Upper lobe of right lung (tissue), 1 donor: ENCODE results near the gene ZBTB46. TPM values are rescaled to one million over a fixed set of nuclear protein-coding genes. Genes with fewer than 3 reads are reported as not detected.

Experiments
- ATAC-seq: fragments of 200-7000 bp; cut with Tn5 transposase; one replicate; pipeline ENCODE4 v1.9.1; 2020; ENCODE audit warnings: mild to moderate bottlenecking, moderate library complexity
- DNase-seq: peaks from one replicate; pipeline ENCODE4 v3.0.0-alpha.2; 2020
- H3K27ac ChIP-seq: fragments of 200-600 bp; one replicate; pipeline ENCODE4 v1.8.0; 2022
- H3K27me3 ChIP-seq: fragments of 200-600 bp; one replicate; pipeline ENCODE4 v1.8.0; 2022; ENCODE audit warnings: mild to moderate bottlenecking
- H3K36me3 ChIP-seq: fragments of 200-600 bp; one replicate; pipeline ENCODE4 v1.8.0; 2022
- H3K4me1 ChIP-seq: fragments of 200-600 bp; one replicate; pipeline ENCODE4 v1.8.0; 2022
- H3K4me3 ChIP-seq: fragments of 200-600 bp; one replicate; pipeline ENCODE4 v1.8.0; 2022; ENCODE audit warnings: mild to moderate bottlenecking
- H3K9me3 ChIP-seq: fragments of 200-600 bp; one replicate; pipeline ENCODE4 v1.8.0; 2022
- CTCF ChIP-seq: fragments of 200-600 bp; IDR thresholded peaks from one replicate; pipeline ENCODE4 v1.8.0; 2022; ENCODE audit warnings: antibody characterized with exemption
- intact Hi-C: fragments of 100-400 bp; cut with DNase I; formaldehyde crosslinking; loops from one replicate; pipeline ENCODE4 v1.11.0; 2022
- total RNA-seq: library from RNA; stranded (reverse); fragmentation: NEBNext Ultra II Directional; extraction: Animal tissue kit (Norgen Biotek cat#: 25700); gene quantifications from one replicate; pipeline ENCODE4 v1.2.1, GENCODE V29; 2021
- donor health status: DM: no; HTN: yes; CAD: no; lungs with severe emphysema.

ZBTB46 gene
- total RNA-seq, 1 donor from 2014 or later, result 19.7 TPM

DNA sequence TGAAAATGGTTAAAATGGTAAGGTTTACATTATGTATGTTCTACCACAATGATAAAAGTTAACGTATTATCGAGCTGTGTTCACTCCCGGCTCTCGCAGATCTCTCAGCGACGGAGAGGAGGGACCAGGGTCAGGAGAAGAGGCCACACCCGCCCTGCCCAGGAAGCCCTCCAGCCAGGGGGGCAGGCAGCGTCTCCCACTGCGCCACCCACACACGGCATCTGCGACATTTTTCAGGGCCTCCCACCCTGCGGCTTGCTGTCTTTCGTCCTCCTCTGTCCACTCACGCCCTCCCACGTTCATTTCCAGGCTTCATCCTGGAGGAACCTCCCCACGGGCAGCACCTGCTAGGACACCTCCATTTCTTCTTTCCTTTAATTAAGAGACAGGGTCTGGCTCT is 43.3 kb downstream of the ZBTB46 start:
- no peak for ATAC-seq
- H3K4me1 ChIP-seq, result no peaks in the 10 kb centered on the region
- no peaks in the 10 kb centered on the region for H3K27me3 ChIP-seq
- TF ChIP-seq CTCF, result no peak
- intact Hi-C loops, result no loop called here
- no peak overlapping the region for H3K27ac ChIP-seq
- DNase-seq, result no peak
- no peaks in the 10 kb centered on the region for H3K9me3 ChIP-seq
- H3K4me3 ChIP-seq, result no peak overlapping the region
- peaks cover 17% of the 10 kb centered on the region for H3K36me3 ChIP-seq

GRCh38 chr20:63787302-63787701 is 43.8 kb downstream of the ZBTB46 start:
- Histone ChIP-seq H3K27ac (no peak overlapping the region), H3K9me3 (no peaks in the 10 kb centered on the region), H3K4me3 (no peak overlapping the region), H3K4me1 (no peaks in the 10 kb centered on the region), H3K36me3 (peaks cover 17% of the 10 kb centered on the region), H3K27me3 (no peaks in the 10 kb centered on the region)
- DNase-seq (no peak), ATAC-seq (no peak)
- TF ChIP-seq CTCF, result no peak
- intact Hi-C loops, result no loop called here

DNA sequence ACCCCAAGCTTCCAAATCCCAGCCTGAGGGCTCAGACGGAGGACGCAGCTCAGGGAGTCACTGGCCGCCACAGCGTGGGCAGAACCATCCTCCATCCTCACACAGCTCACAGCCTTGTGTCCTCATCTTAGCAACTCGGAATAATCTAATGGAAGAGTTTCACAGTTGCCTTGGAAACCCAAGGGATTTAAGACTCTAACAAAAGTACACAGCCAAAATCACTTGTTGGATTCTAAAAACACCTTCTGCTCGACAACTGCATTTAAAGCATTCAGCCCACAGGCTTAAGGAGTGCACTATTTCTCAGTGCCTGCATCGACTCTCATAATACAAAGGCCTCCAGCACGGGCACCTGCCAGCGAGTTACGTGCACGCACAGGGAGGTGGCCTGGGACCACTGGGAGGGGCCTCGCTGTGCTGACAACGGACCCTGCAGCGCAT is 45.4 kb downstream of the ZBTB46 start:
- intact Hi-C loops, result no loop called here

GRCh38 chr20:63783970-63784369 is 47.1 kb downstream of the ZBTB46 start:
- Histone ChIP-seq H3K36me3 (peaks cover 2% of the 10 kb centered on the region), H3K27me3 (no peaks in the 10 kb centered on the region), H3K4me3 (no peak overlapping the region), H3K27ac (no peak overlapping the region), H3K4me1 (no peaks in the 10 kb centered on the region), H3K9me3 (no peaks in the 10 kb centered on the region)
- no peak for ATAC-seq
- no peak for DNase-seq
- intact Hi-C loops, result loop anchor here (5.0 kb wide), 1 partner anchor 78 kb away; the partner anchor contains the start of gene ABHD16B
- TF ChIP-seq CTCF, result no peak

More for the DNA sequence above, 45.4 kb downstream of the ZBTB46 start:
- Histone ChIP-seq H3K9me3 (no peaks in the 10 kb centered on the region), H3K27ac (no peak overlapping the region), H3K36me3 (peaks cover 17% of the 10 kb centered on the region), H3K4me1 (no peaks in the 10 kb centered on the region), H3K27me3 (no peaks in the 10 kb centered on the region), H3K4me3 (no peak overlapping the region)
- TF ChIP-seq CTCF, result no peak
- DNase-seq (no peak), ATAC-seq (no peak)

GRCh38 chr20:63782521-63782971 is 48.5 kb downstream of the ZBTB46 start:
- no peak for DNase-seq
- no peak for TF ChIP-seq CTCF
- intact Hi-C loops, result loop anchor here (5.0 kb wide), 1 partner anchor 80 kb away; the partner anchor contains the start of gene ABHD16B

GRCh38 chr20:63782051-63782471 is 49.0 kb downstream of the ZBTB46 start:
- TF ChIP-seq CTCF, result no peak
- no peak for DNase-seq
- no peaks in the 10 kb centered on the region for H3K36me3 ChIP-seq

More at GRCh38 chr20:63782521-63782971, 48.5 kb downstream of the ZBTB46 start:
- no peaks in the 10 kb centered on the region for H3K9me3 ChIP-seq
- ATAC-seq, result no peak
- no peak overlapping the region for H3K27ac ChIP-seq
- H3K4me1 ChIP-seq, result no peaks in the 10 kb centered on the region
- no peaks in the 10 kb centered on the region for H3K36me3 ChIP-seq
- H3K27me3 ChIP-seq, result no peaks in the 10 kb centered on the region
- H3K4me3 ChIP-seq, result no peak overlapping the region

More at GRCh38 chr20:63782051-63782471, 49.0 kb downstream of the ZBTB46 start:
- Histone ChIP-seq H3K27me3 (no peaks in the 10 kb centered on the region), H3K4me3 (no peak overlapping the region), H3K4me1 (no peaks in the 10 kb centered on the region), H3K27ac (no peak overlapping the region), H3K9me3 (no peaks in the 10 kb centered on the region)
- no peak for ATAC-seq
- intact Hi-C loops, result loop anchor here (5.0 kb wide), 1 partner anchor 80 kb away; the partner anchor contains the start of gene ABHD16B
